ENCODE measurements around the gene AP3S2. TPM values are rescaled to one million over a fixed set of nuclear protein-coding genes. Genes with fewer than 3 reads are reported as not detected.

Gene AP3S2
- total RNA-seq, 4 donors from 2014 or later = 15.5 to 70.4 (median 28.4) TPM

DNA sequence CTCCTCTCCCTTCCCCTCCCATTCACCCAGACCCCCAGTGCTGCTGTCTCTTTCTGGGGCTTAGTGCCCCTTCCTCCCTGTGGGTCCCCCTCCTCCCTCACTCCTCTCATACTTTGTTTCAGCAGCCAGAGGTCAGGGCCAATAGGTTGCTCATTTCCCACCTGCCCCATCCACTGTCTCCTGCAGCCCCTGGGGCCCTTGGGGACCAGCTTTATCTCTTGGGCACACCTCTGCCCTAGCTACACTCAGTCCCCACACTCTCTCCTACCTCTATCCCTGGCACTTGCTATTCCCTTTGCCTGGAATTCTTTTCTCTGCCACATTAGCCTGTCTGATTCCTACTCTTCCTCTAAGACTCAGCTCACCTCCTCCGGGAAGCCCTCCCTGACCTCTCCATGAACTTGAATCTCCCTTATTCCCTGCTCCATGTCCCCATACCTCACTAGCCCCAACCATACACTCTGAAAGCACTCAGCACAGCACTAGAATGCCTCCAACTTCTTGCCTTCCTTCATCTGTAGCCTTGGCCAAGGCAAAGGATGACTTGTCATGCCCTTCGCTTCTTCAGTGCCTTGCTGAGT is 93.8 kb downstream of the AP3S2 start:
- Histone ChIP-seq H3K9me3 (no peaks in the 10 kb centered on the region), H3K4me1 (no peaks in the 10 kb centered on the region), H3K4me3 (no peak overlapping the region), H3K27me3 (no peaks in the 10 kb centered on the region), H3K27ac (no peak overlapping the region), H3K36me3 (peaks cover 82% of the 10 kb centered on the region)
- TF ChIP-seq POLR2AphosphoS5 (IDR thresholded peaks at IDR 0.05) (no peak), EP300 (IDR thresholded peaks at IDR 0.05) (no peak), POLR2A (IDR thresholded peaks at IDR 0.05) (no peak)
- TF ChIP-seq, protein P1, sequence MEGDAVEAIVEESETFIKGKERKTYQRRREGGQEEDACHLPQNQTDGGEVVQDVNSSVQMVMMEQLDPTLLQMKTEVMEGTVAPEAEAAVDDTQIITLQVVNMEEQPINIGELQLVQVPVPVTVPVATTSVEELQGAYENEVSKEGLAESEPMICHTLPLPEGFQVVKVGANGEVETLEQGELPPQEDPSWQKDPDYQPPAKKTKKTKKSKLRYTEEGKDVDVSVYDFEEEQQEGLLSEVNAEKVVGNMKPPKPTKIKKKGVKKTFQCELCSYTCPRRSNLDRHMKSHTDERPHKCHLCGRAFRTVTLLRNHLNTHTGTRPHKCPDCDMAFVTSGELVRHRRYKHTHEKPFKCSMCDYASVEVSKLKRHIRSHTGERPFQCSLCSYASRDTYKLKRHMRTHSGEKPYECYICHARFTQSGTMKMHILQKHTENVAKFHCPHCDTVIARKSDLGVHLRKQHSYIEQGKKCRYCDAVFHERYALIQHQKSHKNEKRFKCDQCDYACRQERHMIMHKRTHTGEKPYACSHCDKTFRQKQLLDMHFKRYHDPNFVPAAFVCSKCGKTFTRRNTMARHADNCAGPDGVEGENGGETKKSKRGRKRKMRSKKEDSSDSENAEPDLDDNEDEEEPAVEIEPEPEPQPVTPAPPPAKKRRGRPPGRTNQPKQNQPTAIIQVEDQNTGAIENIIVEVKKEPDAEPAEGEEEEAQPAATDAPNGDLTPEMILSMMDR (IDR thresholded peaks at IDR 0.05) = no peak
- DNase-seq (ENCODE audit: low spot score in 2 of 2) = no peak
- WGBS = 96% methylated on average over 2 of the region's 2 CpGs

DNA sequence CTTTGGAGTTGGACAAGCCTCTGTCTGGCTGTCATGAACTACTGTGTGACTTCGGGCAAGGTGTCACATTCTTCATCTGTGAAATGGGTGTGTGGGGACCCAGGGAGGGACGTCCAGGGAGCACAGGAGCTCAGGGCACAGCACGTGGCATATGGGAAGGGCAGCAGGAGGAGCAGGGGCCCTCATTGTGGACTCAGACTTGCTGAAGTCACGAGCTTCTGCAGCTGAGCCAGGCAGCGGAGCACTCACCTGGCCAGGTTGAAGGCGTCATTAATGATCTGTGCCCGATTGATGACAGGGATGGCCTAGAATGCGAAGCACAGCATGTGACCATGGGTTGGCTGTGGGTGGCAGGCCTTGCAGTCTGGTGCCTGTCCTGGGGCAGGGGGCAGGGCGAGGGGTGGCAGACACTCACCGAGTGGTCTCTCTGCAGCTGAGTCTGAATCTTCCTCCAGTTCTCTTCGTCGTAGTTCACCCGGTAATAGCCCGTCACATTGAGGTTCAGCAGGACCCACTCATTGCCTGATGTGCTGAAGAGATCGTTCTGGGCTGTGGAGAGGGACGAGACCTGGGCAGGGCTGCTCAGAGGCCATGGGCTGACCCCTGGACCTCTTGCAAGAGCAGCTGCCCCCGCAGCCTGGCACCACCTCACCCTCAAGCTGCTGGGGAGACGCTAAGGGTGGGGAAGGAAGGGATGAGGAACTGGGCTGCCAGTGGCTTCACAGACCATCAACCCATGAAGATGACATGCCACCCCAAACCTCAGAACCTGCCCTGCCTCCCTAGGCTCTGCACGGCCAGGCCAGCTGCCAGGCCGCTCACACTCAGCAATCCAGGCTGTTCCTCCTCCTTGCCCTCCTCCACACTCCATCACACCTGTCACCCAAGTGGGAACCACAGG is 94.5 kb downstream of the AP3S2 start:
- no peaks in the 10 kb centered on the region for H3K9me3 ChIP-seq
- peaks cover 77% of the 10 kb centered on the region for H3K36me3 ChIP-seq
- H3K4me1 ChIP-seq = no peaks in the 10 kb centered on the region
- DNase-seq (ENCODE audit: low spot score in 2 of 2) = no peak
- no peaks in the 10 kb centered on the region for H3K27me3 ChIP-seq
- no peak overlapping the region for H3K27ac ChIP-seq
- WGBS = 84% methylated on average over 19 of the region's 20 CpGs
- H3K4me3 ChIP-seq = no peak overlapping the region
- TF ChIP-seq, protein P1 (IDR thresholded peaks at IDR 0.05) = no peak
- no peak for TF ChIP-seq EP300 (IDR thresholded peaks at IDR 0.05)
- no peak for TF ChIP-seq POLR2A (IDR thresholded peaks at IDR 0.05)
- no peak for TF ChIP-seq POLR2AphosphoS5 (IDR thresholded peaks at IDR 0.05)

- TF ChIP-seq EP300 (IDR thresholded peaks at IDR 0.05) (no peak), POLR2AphosphoS5 (IDR thresholded peaks at IDR 0.05) (no peak), POLR2A (IDR thresholded peaks at IDR 0.05) (no peak)
- TF ChIP-seq, protein P1 (IDR thresholded peaks at IDR 0.05) = no peak
Observed at GRCh38 chr15:89797678-89798201, 96.1 kb downstream of the AP3S2 start.

GRCh38 chr15:89795996-89796395 is 97.8 kb downstream of the AP3S2 start:
- Histone ChIP-seq H3K9me3 (no peaks in the 10 kb centered on the region), H3K27me3 (no peaks in the 10 kb centered on the region), H3K4me3 (no peak overlapping the region), H3K36me3 (peaks cover 65% of the 10 kb centered on the region), H3K4me1 (no peaks in the 10 kb centered on the region), H3K27ac (no peak overlapping the region)
- DNase-seq (ENCODE audit: low spot score in 2 of 2) = no peak
- TF ChIP-seq EP300 (IDR thresholded peaks at IDR 0.05) (no peak), POLR2AphosphoS5 (IDR thresholded peaks at IDR 0.05) (no peak), POLR2A (IDR thresholded peaks at IDR 0.05) (no peak)
- TF ChIP-seq, protein P1 (IDR thresholded peaks at IDR 0.05) = no peak

More at GRCh38 chr15:89797678-89798201, 96.1 kb downstream of the AP3S2 start:
- H3K27ac ChIP-seq = no peak overlapping the region
- no peaks in the 10 kb centered on the region for H3K4me1 ChIP-seq
- no peaks in the 10 kb centered on the region for H3K9me3 ChIP-seq
- H3K4me3 ChIP-seq = no peak overlapping the region
- no peak for DNase-seq (ENCODE audit: low spot score in 2 of 2)
- H3K27me3 ChIP-seq = no peaks in the 10 kb centered on the region
- peaks cover 67% of the 10 kb centered on the region for H3K36me3 ChIP-seq
- WGBS = 97% methylated on average over 4 of the region's 4 CpGs

All from suprapubic skin (tissue), 4 donors.